Measurements from ENCODE around the gene C16orf54.

DNA sequence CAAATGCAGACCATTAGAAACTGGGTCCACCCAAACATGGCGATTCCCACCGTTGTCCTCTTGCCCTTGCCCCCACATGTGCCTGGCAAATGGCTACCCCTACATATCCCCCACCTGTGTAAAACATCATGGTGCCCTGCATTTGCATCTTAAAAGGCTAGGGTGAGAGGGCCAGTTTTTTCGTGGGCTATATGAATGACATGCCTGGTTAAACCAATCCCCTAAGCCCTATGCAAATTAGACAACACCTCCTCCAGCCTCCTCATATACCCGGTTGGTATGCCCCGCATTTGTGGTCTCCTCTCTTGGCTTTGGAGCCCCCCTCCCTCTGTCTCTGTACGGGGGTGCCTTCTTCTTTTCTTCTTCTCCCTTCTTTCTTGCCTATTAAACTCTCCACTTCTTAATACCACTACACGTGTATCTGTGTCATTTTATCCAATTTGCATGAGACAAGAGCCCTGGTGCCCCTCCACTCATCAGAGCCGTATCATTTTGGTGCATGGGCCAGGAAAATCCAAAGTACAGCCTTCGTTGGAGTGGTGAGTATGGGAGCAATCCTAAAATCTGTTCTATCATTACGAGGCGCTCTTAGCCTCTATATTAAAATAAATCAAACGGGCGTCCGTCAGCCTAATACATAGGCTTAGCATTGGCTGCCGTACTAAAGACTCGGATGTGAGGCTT, 36.7 kb downstream of the C16orf54 start:
- TF ChIP-seq CTCF (conservative IDR thresholded peaks at IDR 0.05) (no peak), EZH2 (IDR thresholded peaks at IDR 0.05; ENCODE audit: low read depth) (no peak)

All from PC-9 (cell line).